Sigmoid colon (tissue), 7 donors: ENCODE measurements around the gene ACAP1. TPM values are rescaled to one million over a fixed set of nuclear protein-coding genes. Genes with fewer than 3 reads are reported as not detected.

Source experiments
- DNase-seq: peaks from one replicate; pipeline ENCODE4 v3.0.0-alpha.2; 2019
- H3K27ac ChIP-seq, 4 donors: fragments of 200-600 bp; sonication (generic); one replicate each; pipeline ENCODE4 v1.5.1; 2016 to 2019; ENCODE audit warnings: mild to moderate bottlenecking in 1 of 4
- H3K27me3 ChIP-seq, 3 donors: fragments of 200-600 bp; sonication (generic); one replicate each; pipeline ENCODE4 v1.5.1; 2019; ENCODE audit warnings: mild to moderate bottlenecking in 1 of 3
- H3K36me3 ChIP-seq, 4 donors: fragments of 200-600 bp; sonication (generic); one replicate each; pipeline ENCODE4 v1.5.1; 2016 to 2019
- H3K4me1 ChIP-seq, 4 donors: fragments of 200-600 bp; sonication (generic); one replicate each; pipeline ENCODE4 v1.5.1; 2017 to 2019
- H3K4me3 ChIP-seq, 4 donors: fragments of 200-600 bp; sonication (generic); one replicate each; pipeline ENCODE4 v1.5.1; 2017 to 2019; ENCODE audit warnings: mild to moderate bottlenecking in 2 of 4, moderate library complexity in 1 of 4
- H3K9me3 ChIP-seq, 4 donors: fragments of 200-600 bp in 3 of 4; sonication (generic) in 3 of 4; one replicate each; pipeline versions ENCODE4 v1.5.1 to v1.6.1; 2013 to 2019
- CTCF ChIP-seq, 4 experiments: fragments of 450-650 bp in 3 of 4; fragments of 200-600 bp in 1 of 4; IDR thresholded peaks; one replicate each; pipeline ENCODE4 v1.5.1; 2016 to 2019; ENCODE audit warnings: antibody characterized with exemption in 4 of 4, mild to moderate bottlenecking in 3 of 4, moderate library complexity in 2 of 4
- EP300 ChIP-seq, 4 donors: sonication (generic); formaldehyde crosslinking; IDR thresholded peaks; one replicate each; pipeline ENCODE4 v1.6.1; 2017; ENCODE audit warnings: antibody characterized with exemption in 4 of 4
- POLR2A ChIP-seq, 2 donors: fragments of 450-650 bp; IDR thresholded peaks; one replicate each; pipeline ENCODE4 v1.6.1; 2016; ENCODE audit warnings: antibody characterized with exemption in 2 of 2, mild to moderate bottlenecking in 2 of 2, moderate library complexity in 2 of 2
- POLR2AphosphoS5 ChIP-seq, 4 donors: sonication (generic); formaldehyde crosslinking; IDR thresholded peaks; one replicate each; pipeline ENCODE4 v1.6.1; 2017; ENCODE audit warnings: antibody characterized with exemption in 4 of 4
- WGBS, 2 donors: extraction: QIAGEN DNeasy Blood & Tissue Kit; methylation state at CpG; one replicate each; pipeline ENCODE4 v1.1.7; 2013; 5-methylcytosine and 5-hydroxymethylcytosine counted together
- intact Hi-C: fragments of 100-400 bp; cut with DNase I; formaldehyde crosslinking; loops from one replicate; pipeline ENCODE4 v1.15.1; 2023
- polyA plus RNA-seq, 3 donors: library from polyadenylated mRNA; stranded (reverse); fragments of 200-250 nt; gene quantifications; one replicate each; pipeline ENCODE4 v1.2.3, GENCODE V29; 2013
- total RNA-seq, 4 donors: library from RNA; depleted of rRNA; stranded (reverse); fragments of >200 nt; gene quantifications; one replicate each; pipeline ENCODE4 v1.1.0, GENCODE V29; 2016
- donor health status: healthy with polysubstance abuse.
- donor health status: Bipolar disorder and iron deficiency.
- donor health status: healthy.

ACAP1 gene
- total and polyA plus RNA-seq, 7 donors = 1.1 to 55.8 (median 2.5) TPM

DNA sequence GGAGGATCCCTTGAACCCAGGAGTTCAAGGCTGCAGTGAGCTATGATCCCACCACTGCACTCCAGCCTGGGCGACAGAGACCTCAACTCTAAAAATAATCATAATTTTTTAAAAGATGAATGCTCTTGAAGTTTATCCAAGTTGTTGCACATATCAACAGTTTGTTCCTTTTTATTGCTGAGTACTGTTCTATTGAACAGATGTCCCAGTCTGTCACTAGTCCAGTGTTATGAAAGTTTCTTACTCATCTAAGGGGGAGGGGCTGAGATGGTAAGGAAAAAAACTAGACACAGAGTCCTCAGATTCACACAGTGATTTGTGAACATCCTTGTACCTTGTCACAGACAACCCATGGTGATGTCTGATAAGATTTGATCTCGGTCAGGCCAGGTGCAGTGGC lies 3.9 kb downstream of the ACAP1 start:
- Histone ChIP-seq H3K27ac (no peak overlapping the region), H3K36me3 (no peaks in the 10 kb centered on the region), H3K9me3 (no peaks in the 10 kb centered on the region), H3K27me3 (peaks cover 11 to 72% (median 18%) of the 10 kb centered on the region in 3 donors), H3K4me1 (no peaks in the 10 kb centered on the region), H3K4me3 (no peak overlapping the region)
- 65 to 85% methylated on average over 2 of the region's 2 CpGs for WGBS, 2 donors
- TF ChIP-seq POLR2A (IDR thresholded peaks at IDR 0.05) = no peak
- no peak for TF ChIP-seq POLR2AphosphoS5 (IDR thresholded peaks at IDR 0.05)
- no peak for TF ChIP-seq EP300 (IDR thresholded peaks at IDR 0.05)
- TF ChIP-seq CTCF (IDR thresholded peaks at IDR 0.05) = no peak
- intact Hi-C loops = loop anchor here (5.0 kb wide), 1 partner anchor 78 kb away; the partner anchor contains the start of gene CLDN7
- DNase-seq = no peak

GRCh38 chr17:7341842-7342241 lies 5.5 kb downstream of the ACAP1 start:
- H3K27me3 ChIP-seq = peaks cover 11 to 59% (median 18%) of the 10 kb centered on the region in 3 donors
- WGBS, 2 donors = 95% methylated on average over 13 of the region's 13 CpGs
- DNase-seq = no peak
- TF ChIP-seq POLR2A (IDR thresholded peaks at IDR 0.05) = no peak
- TF ChIP-seq POLR2AphosphoS5 (IDR thresholded peaks at IDR 0.05) = no peak
- TF ChIP-seq EP300 (IDR thresholded peaks at IDR 0.05) = no peak
- no peak for TF ChIP-seq CTCF (IDR thresholded peaks at IDR 0.05)
- H3K9me3 ChIP-seq = no peaks in the 10 kb centered on the region
- no peaks in the 10 kb centered on the region for H3K36me3 ChIP-seq
- no peak overlapping the region for H3K4me3 ChIP-seq
- H3K27ac ChIP-seq = no peak overlapping the region
- H3K4me1 ChIP-seq = no peaks in the 10 kb centered on the region
- intact Hi-C loops = loop anchor here (5.0 kb wide), 1 partner anchor 80 kb away; the partner anchor contains the start of gene CLDN7

GRCh38 chr17:7343250-7343649 lies 6.9 kb downstream of the ACAP1 start:
- TF ChIP-seq EP300 (IDR thresholded peaks at IDR 0.05) (no peak), CTCF (IDR thresholded peaks at IDR 0.05) (no peak), POLR2AphosphoS5 (IDR thresholded peaks at IDR 0.05) (no peak)
- H3K27ac ChIP-seq = no peak overlapping the region
- H3K4me3 ChIP-seq = no peak overlapping the region
- peaks cover 11 to 47% (median 18%) of the 10 kb centered on the region in 3 donors for H3K27me3 ChIP-seq
- H3K36me3 ChIP-seq = no peaks in the 10 kb centered on the region
- 77 to 86% methylated on average over 15 of the region's 15 CpGs for WGBS, 2 donors
- no peak for DNase-seq
- intact Hi-C loops = loop anchor here (5.0 kb wide), 1 partner anchor 81 kb away; the partner anchor contains the start of gene CLDN7
- H3K9me3 ChIP-seq = no peaks in the 10 kb centered on the region
- H3K4me1 ChIP-seq = no peaks in the 10 kb centered on the region

DNA sequence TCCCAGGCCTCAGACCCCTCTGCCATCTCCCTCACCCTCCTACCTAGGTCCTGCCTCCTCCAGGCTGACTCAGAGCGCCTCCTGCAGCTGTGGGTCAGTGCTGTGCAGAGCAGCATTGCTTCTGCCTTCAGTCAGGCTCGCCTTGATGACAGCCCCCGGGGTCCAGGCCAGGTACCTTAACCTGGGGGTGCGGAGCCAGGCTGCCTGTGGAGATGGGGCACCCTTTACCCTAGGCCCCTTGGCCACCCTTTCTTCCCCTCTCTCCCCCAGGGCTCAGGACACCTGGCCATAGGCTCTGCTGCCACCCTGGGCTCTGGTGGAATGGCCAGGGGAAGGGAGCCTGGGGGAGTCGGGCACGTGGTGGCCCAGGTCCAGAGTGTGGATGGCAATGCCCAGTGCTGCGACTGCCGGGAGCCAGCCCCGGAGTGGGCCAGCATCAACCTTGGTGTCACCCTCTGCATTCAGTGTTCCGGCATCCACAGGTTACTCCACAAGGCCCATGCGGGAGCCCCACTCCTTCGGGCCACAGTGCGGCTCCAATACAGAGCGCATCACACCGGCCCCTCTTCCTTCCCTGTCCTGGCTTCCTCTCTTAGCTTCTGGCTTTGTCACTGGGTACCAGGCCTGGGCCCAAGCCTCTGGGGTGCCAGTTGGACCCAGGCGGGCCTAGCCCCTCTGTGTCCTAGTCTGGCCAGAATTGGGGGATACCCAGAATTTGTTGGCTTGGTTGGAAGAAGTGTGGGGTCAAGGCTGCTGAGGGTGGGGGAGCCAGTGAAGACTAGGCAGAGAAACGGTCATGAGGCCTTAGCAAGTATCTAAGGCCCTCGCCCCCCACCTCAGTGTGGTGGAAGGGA lies 10.7 kb downstream of the ACAP1 start:
- Histone ChIP-seq H3K4me3 (no peak overlapping the region), H3K36me3 (no peaks in the 10 kb centered on the region), H3K27me3 (peaks cover 4 to 16% (median 4%) of the 10 kb centered on the region in 3 donors), H3K9me3 (no peaks in the 10 kb centered on the region), H3K27ac (no peak overlapping the region), H3K4me1 (peaks cover 0 to 23% (median 12%) of the 10 kb centered on the region in 4 donors)
- DNase-seq = no peak
- WGBS, 2 donors = 70 to 89% methylated on average over 18 of the region's 18 CpGs
- intact Hi-C loops = no loop called here
- TF ChIP-seq POLR2AphosphoS5 (IDR thresholded peaks at IDR 0.05) (no peak), EP300 (IDR thresholded peaks at IDR 0.05) (no peak)

DNA sequence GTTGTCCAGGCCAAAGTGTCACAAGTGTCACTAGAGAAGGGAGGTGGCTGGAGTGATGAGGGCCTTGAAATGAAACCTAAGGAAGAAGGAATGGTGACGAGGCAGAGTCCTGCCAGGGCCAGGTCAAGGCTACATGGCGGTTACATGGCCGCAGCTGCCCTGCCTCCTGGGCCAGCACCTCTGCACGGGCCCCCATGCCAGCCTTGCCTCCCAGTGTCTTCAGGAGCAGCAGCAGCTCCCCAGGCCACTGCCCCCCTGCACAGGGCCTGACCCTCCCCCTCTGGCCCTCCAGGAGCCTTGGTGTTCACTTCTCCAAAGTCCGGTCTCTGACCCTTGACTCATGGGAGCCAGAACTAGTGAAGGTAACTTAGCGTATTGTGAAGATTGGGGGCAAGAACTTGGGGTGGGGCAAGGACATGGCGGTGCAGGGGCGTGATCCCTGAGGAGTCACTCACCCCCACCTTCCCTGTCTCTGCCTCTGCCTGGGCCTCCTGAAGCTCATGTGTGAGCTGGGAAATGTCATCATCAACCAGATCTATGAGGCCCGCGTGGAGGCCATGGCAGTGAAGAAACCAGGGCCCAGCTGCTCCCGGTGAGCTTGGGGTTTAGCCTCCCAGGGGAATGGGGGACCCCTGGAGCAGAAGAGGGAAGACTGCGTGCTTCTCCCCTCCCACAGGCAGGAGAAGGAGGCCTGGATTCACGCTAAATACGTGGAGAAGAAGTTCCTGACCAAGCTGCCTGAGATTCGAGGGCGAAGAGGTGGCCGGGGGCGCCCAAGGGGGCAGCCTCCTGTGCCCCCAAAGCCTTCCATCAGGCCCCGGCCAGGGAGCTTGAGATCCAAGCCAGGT lies 11.5 kb downstream of the ACAP1 start:
- Histone ChIP-seq H3K27ac (no peak overlapping the region), H3K27me3 (peaks cover 0 to 11% (median 2%) of the 10 kb centered on the region in 3 donors), H3K36me3 (no peaks in the 10 kb centered on the region), H3K9me3 (no peaks in the 10 kb centered on the region), H3K4me3 (no peak overlapping the region), H3K4me1 (peaks cover 0 to 32% (median 18%) of the 10 kb centered on the region in 4 donors)
- no peak for TF ChIP-seq CTCF (IDR thresholded peaks at IDR 0.05)
- TF ChIP-seq POLR2AphosphoS5 (IDR thresholded peaks at IDR 0.05) = peak in 1 of 4 donors; percentile 5
- no peak for DNase-seq
- intact Hi-C loops = no loop called here
- 62 to 76% methylated on average over 19 of the region's 19 CpGs for WGBS, 2 donors
